NCI-H1092 treated with DMSO at 0.1 percent for 48 hours (cell line): ENCODE measurements around the gene SAPCD2.

ENCODE experiments used
- DNase-seq: peaks from one replicate; lab custom pipeline; 2025; lab: John Stamatoyannopoulos, UW

Gene SAPCD2

GRCh38 chr9:137080260-137081122 is 10.1 kb upstream of the SAPCD2 start:
- no peak for DNase-seq

DNA sequence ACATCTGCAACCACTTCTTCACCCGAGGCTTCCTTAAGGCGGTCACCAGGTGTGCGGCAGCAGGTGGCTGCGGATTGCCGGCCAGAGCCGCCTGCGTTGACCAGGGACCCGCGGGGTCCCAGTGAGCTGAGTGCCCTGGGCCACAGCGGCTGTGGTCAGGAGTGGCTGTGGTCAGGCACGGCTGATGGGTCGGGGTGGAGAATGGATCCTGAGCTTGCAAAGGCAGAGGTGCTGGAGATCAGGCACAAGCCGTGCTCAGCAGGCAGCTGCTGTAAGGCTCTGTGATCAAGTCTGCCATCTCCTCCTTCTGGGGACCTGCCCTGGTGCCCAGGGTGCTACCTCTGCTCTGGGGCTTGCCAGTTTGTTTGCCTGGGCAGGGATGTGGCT is 9.0 kb upstream of the SAPCD2 start:
- DNase-seq: no peak

- DNase-seq: no peak
These were observed 8.5 kb upstream of the SAPCD2 start for GRCh38 chr9:137078701-137079400.

DNA sequence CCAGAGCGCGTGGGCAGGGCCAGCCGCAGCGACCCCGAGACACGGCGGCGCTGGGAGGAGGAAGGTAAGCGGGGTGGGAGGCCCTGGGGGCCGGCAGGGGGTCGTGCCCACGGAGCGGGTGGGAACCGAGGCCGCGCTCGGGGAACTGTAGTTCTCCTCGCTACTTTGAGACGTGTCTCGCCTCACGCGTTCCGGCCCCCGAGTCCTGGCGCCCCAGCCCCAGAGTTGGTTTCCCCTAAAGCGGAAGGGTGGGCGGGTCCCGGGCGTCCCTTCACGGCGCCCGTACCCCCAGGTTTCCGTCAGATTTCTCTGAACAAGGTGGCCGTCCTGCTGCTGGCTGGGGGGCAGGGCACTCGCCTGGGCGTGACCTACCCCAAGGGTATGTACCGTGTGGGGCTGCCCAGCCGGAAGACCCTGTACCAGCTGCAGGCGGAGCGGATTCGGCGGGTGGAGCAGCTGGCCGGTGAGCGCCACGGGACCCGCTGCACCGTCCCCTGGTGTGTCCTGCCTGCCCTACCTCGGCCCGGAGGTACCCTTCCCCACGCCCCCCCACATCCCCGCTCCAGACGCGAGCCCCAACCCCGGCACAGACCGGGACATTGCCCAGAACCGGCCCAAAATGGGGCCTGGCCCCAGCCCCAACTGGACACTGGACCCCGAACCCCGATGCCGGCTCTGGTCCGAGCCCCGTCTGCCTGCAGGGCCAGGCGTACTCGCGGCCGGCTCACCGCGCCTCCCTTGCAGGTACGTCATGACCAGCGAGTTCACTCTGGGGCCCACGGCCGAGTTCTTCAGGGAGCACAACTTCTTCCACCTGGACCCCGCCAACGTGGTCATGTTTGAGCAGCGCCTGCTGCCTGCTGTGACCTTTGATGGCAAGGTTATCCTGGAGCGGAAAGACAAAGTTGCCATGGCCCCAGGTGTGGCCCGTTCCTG is 7.7 kb upstream of the SAPCD2 start:
- no peak for DNase-seq

DNA sequence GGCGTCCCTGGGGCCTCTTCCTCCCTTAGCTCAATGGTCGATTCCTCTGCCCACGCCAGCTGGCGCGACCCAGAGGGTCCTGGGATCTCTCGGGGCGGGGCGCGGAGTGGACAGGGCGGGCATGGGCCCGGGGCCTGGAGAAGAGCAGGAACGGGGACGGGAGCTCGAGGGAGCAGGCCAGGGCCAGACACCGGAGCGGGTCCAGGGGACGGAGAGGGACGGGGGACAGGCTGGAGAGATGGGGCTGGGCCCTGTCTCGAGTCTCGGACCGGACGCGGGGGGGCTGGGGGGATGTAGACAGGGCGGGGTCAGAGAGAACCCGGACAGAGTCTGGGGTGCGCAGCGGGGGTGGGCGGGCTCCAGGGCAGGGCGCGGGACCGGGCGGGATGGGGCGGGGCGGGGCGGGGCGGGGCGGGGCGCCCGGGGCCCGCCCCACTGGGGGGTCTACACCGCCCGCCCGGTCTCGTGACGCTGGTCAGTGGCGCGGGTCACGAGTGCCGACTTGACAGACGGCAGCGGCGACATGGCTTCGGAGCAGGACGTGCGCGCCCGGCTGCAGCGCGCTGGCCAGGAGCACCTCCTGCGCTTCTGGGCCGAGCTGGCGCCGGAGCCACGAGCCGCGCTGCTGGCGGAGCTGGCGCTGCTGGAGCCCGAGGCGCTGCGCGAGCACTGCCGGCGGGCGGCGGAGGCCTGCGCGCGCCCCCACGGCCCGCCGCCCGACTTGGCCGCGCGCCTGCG is 6.8 kb upstream of the SAPCD2 start, which contains the start of gene UAP1L1:
UAP1L1 (plus strand) TSS at position 508 of the 738 bp plus-strand sequence; CDS start at position 524, 16 bp downstream.
- peak; percentile 14 for DNase-seq

GRCh38 chr9:137076636-137077009 is 6.3 kb upstream of the SAPCD2 start:
- no peak for DNase-seq

DNA sequence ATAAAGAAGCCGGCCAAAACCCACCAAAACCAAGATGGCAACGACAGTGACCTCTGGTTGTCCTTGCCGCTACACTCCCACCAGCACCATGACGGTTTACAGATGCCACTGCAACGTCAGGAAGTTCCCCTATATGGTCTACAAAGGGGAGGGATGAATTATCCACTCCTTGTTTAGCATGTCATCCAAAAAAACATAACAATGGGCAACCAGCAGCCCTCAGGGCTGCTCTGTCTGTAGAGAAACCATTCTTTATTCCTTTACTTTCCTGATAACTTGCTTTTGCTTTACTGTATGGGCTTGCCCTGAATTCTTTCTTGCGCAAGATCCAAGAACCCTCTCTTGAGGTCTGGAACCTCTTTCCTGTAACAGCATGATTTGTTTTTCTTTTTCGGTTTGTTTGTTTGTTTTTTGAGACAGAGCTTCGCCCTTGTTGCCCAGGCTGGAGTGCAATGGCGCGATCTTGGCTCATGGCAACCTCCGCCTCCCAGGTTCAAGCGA is 5.0 kb upstream of the SAPCD2 start:
- DNase-seq: no peak

- DNase-seq: no peak
These were observed 4.4 kb upstream of the SAPCD2 start for GRCh38 chr9:137074657-137075274.

GRCh38 chr9:137073992-137074399 is 3.6 kb upstream of the SAPCD2 start:
- DNase-seq: no peak

DNA sequence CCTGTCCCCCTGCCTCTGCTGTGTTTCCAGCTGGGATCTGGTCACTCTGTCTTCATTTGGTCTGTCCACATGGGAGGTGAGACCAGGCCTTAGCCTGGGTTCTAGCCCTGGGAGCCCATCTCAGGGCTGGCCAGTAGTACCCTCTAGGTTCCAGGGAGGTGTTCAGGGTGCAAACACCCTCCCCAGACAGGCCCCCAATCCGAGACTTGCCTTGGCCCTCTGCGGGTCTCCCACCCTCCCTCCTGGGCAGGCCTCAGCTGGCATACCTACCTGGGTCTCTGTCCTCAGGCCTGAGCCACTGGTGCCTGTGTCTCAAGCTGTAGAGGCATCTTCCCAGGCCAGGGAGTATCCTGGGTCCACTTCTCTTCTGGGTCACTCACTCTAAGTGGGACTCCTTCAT is 925 bp upstream of the SAPCD2 start:
- no peak for DNase-seq

DNA sequence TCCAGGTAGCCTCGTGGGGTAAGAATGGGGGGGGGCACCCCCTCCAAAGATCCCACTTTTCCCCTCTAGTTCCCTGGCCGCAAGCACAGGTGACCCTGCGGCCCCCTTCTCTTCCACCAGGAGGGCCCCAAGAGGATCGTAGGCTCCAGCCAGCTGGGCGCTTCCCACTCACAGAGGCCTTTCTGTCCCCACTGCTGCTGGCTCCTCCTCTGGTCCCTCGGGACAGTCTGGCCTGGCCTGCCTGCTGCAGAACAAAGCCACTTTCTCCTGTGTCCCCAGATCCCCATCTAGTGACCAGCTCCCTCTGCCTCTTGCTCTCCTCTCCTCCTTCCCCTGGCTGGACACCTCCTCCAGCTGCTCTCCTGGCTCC is 534 bp upstream of the SAPCD2 start:
- DNase-seq: peak; percentile 75

DNA sequence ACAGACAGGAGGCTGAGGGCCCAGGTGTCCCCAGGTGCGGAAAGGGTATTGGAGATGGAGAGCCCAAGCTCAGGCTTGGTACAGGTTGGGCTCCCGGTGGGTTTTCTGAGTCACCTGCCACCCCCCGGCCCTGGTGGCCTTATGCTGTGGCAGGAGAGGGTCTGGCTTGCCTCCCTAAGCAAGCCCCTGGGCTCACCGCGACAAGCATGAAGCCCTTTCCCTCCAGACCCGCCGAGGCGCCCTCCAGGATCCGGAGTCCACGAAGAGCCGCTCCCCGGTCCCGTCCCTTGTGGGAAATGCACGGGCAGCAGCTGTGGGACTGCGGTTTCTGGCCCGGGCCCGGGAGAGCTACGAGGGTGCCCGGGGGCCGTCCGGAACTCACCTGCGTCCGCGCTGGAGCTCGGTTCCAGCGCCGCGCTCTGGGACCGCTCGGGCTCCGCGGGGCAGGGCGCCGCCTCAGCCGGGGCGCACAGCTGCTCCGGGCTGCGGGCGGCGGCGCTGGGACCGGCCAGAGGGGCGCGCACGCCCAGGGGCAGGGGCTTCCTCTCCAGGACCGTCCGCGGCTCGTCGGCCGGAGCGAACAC is 757 bp downstream of the SAPCD2 start:
- no peak for DNase-seq

- no peak for DNase-seq
These were observed 1.5 kb downstream of the SAPCD2 start for GRCh38 chr9:137068539-137069507.

DNA sequence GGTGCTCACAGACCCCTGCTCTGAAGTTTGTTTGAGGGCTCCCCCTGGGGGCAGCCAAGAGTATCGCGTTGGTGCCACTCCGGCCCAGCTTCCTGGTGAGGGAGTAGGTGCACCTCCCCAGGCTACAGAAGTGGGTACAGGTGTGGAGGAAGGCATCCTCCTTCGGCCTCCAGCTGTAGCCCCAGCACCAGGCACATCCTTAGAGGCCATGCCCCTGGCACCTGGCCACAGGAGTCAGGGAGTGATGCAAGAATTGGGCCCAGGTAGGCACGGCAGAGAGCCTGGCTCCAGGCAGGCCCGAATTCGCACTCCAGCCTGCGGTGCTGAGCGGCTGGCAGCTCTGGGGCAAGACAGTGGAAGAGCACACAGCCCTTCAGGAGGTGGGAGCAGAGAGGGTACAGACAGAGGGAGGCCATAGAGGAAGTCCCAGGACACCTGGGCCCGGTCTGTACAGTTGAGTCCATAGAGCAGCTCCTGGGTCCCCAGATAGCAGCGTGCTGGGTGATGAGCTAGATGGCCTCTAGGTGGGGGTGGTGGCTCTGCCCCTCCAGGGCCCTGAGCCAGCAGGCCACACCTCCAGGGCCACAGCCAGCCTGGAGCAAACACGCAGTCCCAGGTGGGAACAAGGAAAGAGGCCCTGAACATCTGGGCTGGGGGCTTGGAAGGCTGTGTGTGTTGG is 2.4 kb downstream of the SAPCD2 start:
- peak; percentile 70 for DNase-seq

DNA sequence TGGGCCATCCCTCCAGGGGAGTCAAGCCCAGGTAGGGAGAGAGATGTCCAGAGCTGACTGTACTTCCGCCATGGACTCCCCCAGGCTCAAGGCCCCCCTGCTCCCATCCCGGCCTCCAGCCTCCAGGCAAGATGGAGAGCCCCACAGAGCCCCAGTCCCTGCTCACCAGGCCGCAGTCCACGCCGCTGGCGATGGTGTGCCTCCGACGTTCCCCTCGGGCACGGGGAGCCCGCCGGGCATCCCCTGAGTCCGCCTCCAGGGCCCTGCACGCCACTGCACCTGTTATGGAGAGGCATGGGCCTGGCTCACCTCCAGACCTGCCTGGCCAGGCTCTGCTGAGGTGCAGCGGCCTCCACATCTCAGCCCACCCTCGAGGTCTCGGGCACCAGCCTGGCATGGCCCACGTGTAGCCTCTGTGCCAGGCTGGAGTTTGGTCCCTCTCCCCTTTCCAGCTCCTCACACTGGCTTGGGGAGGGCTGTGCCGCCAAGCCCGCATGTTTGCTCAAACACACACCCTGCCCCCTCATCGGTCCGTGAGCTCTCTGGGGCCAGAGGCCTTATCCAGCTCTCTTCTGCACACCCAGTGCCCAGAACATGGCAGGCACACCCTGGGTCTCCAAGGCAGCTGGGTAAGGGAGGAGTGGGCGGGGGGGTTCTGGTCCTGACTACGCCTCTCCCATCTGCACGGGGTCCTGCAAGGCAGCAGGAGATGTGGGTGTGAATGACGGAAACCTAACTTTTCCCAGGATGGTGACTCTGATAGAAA is 4.1 kb downstream of the SAPCD2 start:
- DNase-seq: no peak

GRCh38 chr9:137065336-137065967 is 4.9 kb downstream of the SAPCD2 start:
- no peak for DNase-seq

DNA sequence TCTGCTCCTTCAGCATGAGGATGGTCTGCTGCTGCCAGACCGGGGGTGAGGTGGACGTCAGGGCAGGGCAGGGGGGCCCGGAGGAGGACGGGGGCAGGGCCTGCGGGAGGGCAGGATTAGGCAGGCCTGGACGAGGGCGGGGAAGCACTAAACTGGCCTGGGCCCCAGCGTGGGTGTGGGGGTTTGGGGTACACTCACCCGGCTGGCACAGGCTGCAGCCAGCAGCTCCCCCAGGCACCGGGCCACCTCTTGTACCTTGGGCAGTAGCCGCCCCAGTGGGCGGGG is 5.5 kb downstream of the SAPCD2 start:
- DNase-seq: no peak
